ENCODE measurements around the gene ZNF236. TPM values are rescaled to one million over a fixed set of nuclear protein-coding genes. Genes with fewer than 3 reads are reported as not detected.

The ZNF236 gene
- total and polyA plus RNA-seq, 2 of the 8 experiments (the other 6 are each of a cell fraction or from before 2014, with no cell fraction given), result 6.7 to 14.5 TPM

- no peak for TF ChIP-seq TAF7 (optimal IDR thresholded peaks at IDR 0.05; ENCODE audit: borderline replicate concordance, low read depth, low read length)
- TF ChIP-seq NANOG (IDR thresholded peaks at IDR 0.05; ENCODE audit: insufficient read depth, low read depth, low read length, poor library complexity, severe bottlenecking), result no peak
These were observed 33.6 kb upstream of the ZNF236 start (continued) for GRCh38 chr18:76788571-76789317.

All from H1 (cell line).